ENCODE data around the gene PVALB.
"Not testable (repeated sequence)": the region's sequence is repeated elsewhere in the genome, so short reads cannot be mapped to it uniquely, and the experiment has no call there.

- not testable (repeated sequence) for TF ChIP-seq CTCF, POLR2A (IDR thresholded peaks at IDR 0.05)
Observed at GRCh38 chr22:36754881-36755280, 62.0 kb downstream of the PVALB start.

All from adrenal gland (tissue), 5 donors.